Hepatocyte (in vitro differentiated cells): ENCODE data around the gene CMSS1. TPM values are rescaled to one million over a fixed set of nuclear protein-coding genes. Genes with fewer than 3 reads are reported as not detected.

ENCODE experiments used
- DNase-seq: peaks from one replicate; pipeline ENCODE4 v3.0.0-alpha.2; 2016; ENCODE audit warnings: low spot score
- H2AFZ ChIP-seq: fragments of 200-600 bp; sonication (generic); 2 replicates; pipeline ENCODE4 v1.6.0; 2016; ENCODE audit warnings: antibody characterized with exemption, mild to moderate bottlenecking
- H3K27ac ChIP-seq: fragments of 200-600 bp; sonication (generic); 2 replicates; pipeline ENCODE4 v1.5.1; 2016; ENCODE audit warnings: mild to moderate bottlenecking
- H3K27me3 ChIP-seq: fragments of 200-600 bp; sonication (generic); 2 replicates; pipeline ENCODE4 v1.6.1; 2016
- H3K36me3 ChIP-seq: fragments of 200-600 bp; sonication (generic); replicated peaks from 2 replicates; pipeline ENCODE4 v1.5.1; 2016; ENCODE audit warnings: low read depth; ENCODE audit not compliant: insufficient read depth
- H3K4me1 ChIP-seq: fragments of 200-600 bp; sonication (generic); 2 replicates; pipeline ENCODE4 v1.5.1; 2016; ENCODE audit warnings: mild to moderate bottlenecking, moderate library complexity; ENCODE audit not compliant: insufficient read depth
- H3K4me2 ChIP-seq: fragments of 200-600 bp; sonication (generic); 2 replicates; pipeline ENCODE4 v1.6.0; 2016
- H3K4me3 ChIP-seq: fragments of 200-600 bp; sonication (generic); 2 replicates; pipeline ENCODE4 v1.5.1; 2016; ENCODE audit warnings: mild to moderate bottlenecking
- H3K79me2 ChIP-seq: fragments of 200-600 bp; sonication (generic); 2 replicates; pipeline ENCODE4 v1.6.0; 2017; ENCODE audit warnings: mild to moderate bottlenecking
- H3K9me2 ChIP-seq: fragments of 200-600 bp; sonication (generic); replicated peaks from 2 replicates; pipeline ENCODE4 v1.6.0; 2017; ENCODE audit warnings: mild to moderate bottlenecking; ENCODE audit not compliant: insufficient read depth
- H3K9me3 ChIP-seq: fragments of 200-600 bp; sonication (generic); 2 replicates; pipeline ENCODE4 v1.5.1; 2016; ENCODE audit warnings: low read depth, mild to moderate bottlenecking
- H4K20me1 ChIP-seq: fragments of 200-600 bp; sonication (generic); 2 replicates; pipeline ENCODE4 v1.6.0; 2016; ENCODE audit warnings: mild to moderate bottlenecking; ENCODE audit not compliant: insufficient read depth, poor library complexity, severe bottlenecking
- CTCF ChIP-seq: fragments of 200-600 bp; sonication (generic); IDR thresholded peaks from 2 replicates; pipeline ENCODE4 v1.5.1; 2016; ENCODE audit warnings: antibody characterized with exemption, mild to moderate bottlenecking; ENCODE audit not compliant: poor library complexity
- EZH2 ChIP-seq: fragments of 200-600 bp; sonication (generic); IDR thresholded peaks from 2 replicates; pipeline ENCODE4 v1.6.1; 2016; ENCODE audit warnings: antibody characterized with exemption, mild to moderate bottlenecking, borderline replicate concordance
- EZH2phosphoT487 ChIP-seq: fragments of 200-600 bp; sonication (generic); IDR thresholded peaks from one replicate; pipeline ENCODE4 v1.6.1; 2018; ENCODE audit warnings: antibody characterized with exemption, mild to moderate bottlenecking, low read depth, moderate library complexity; ENCODE audit not compliant: unreplicated experiment, severe bottlenecking
- WGBS: methylation state at CpG from one replicate; pipeline ENCODE4 v1.1.6; 2016; ENCODE audit warnings: low lambda C conversion rate; ENCODE audit errors: missing lambda C conversion rate; 5-methylcytosine and 5-hydroxymethylcytosine counted together
- polyA plus RNA-seq: library from polyadenylated mRNA; unstranded; fragments of >200 nt; fragmentation: Nextera tagmentation; extraction: Ambion mirVana; gene quantifications from 2 replicates; pipeline ENCODE4 v1.2.1, GENCODE V29; 2016
- total RNA-seq: library from RNA; depleted of rRNA; stranded (reverse); fragments of >200 nt; gene quantifications from 2 replicates; pipeline ENCODE4 v1.2.3, GENCODE V29; 2014

Gene CMSS1
- total and polyA plus RNA-seq, 2 experiments from 2014 or later, result 11.8 to 17.0 TPM

DNA sequence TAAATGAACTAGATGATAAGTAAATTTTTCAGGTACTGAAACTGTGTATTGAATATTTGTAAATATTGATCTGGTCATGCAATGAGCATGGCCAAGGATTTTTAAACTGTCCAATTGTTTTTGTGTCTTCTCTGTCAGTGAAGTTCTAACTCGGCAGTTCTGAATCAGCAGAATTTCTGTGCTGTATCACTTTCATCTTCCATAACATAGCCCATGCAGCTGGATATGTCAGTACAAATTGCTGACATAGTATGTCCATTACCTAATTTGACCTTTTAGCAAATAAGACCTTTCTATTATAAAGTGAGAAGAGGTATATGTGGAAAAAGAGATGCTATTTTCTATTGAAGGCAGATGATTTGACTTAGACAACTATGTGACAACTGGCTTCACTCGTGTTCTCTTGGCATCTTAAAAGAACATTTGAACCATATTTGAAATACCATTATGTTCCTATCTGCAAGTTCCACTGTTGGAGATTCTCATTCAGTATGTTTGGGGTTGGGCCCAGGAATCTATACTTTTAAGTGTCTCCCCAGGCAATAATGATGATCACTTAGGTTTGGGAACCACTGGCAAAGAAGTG is 90.4 kb downstream of the CMSS1 start:
- H3K27me3 ChIP-seq, result no peaks in the 10 kb centered on the region
- no peak for DNase-seq
- H3K79me2 ChIP-seq, result no peaks in the 10 kb centered on the region
- 86% methylated on average over 2 of the region's 2 CpGs for WGBS
- no peaks in the 10 kb centered on the region for H4K20me1 ChIP-seq
- H3K4me3 ChIP-seq, result no peak overlapping the region
- no peak overlapping the region for H3K27ac ChIP-seq
- H2AFZ ChIP-seq, result no peak overlapping the region
- H3K9me2 ChIP-seq, result no peaks in the 10 kb centered on the region
- H3K9me3 ChIP-seq, result no peaks in the 10 kb centered on the region
- TF ChIP-seq EZH2 (no peak), CTCF (no peak), EZH2phosphoT487 (no peak)
- no peak overlapping the region for H3K4me2 ChIP-seq
- H3K36me3 ChIP-seq, result no peaks in the 10 kb centered on the region
- H3K4me1 ChIP-seq, result peaks cover 22% of the 10 kb centered on the region

GRCh38 chr3:99909714-99910495 is 92.2 kb downstream of the CMSS1 start:
- no peaks in the 10 kb centered on the region for H3K27me3 ChIP-seq
- no peak for TF ChIP-seq EZH2phosphoT487
- no peak for TF ChIP-seq CTCF
- no peak for TF ChIP-seq EZH2
- peak; percentile 28 for DNase-seq
- H4K20me1 ChIP-seq, result no peaks in the 10 kb centered on the region
- no peak overlapping the region for H2AFZ ChIP-seq
- no peak overlapping the region for H3K4me2 ChIP-seq
- 37% methylated on average over 3 of the region's 3 CpGs for WGBS
- no peaks in the 10 kb centered on the region for H3K9me3 ChIP-seq
- no peak overlapping the region for H3K4me3 ChIP-seq
- H3K27ac ChIP-seq, result peak overlapping the region; percentile 74
- H3K79me2 ChIP-seq, result no peaks in the 10 kb centered on the region
- H3K9me2 ChIP-seq, result no peaks in the 10 kb centered on the region
- no peaks in the 10 kb centered on the region for H3K36me3 ChIP-seq
- peaks cover 22% of the 10 kb centered on the region for H3K4me1 ChIP-seq

- Histone ChIP-seq H3K79me2 (no peaks in the 10 kb centered on the region), H4K20me1 (no peaks in the 10 kb centered on the region), H3K36me3 (no peaks in the 10 kb centered on the region), H3K9me2 (no peaks in the 10 kb centered on the region), H2AFZ (no peak overlapping the region), H3K4me1 (peaks cover 22% of the 10 kb centered on the region), H3K4me2 (no peak overlapping the region), H3K4me3 (no peak overlapping the region), H3K27me3 (no peaks in the 10 kb centered on the region), H3K9me3 (no peaks in the 10 kb centered on the region), H3K27ac (peak overlapping the region; percentile 74)
- WGBS, result 68% methylated on average over 4 of the region's 4 CpGs
- DNase-seq, result no peak
- TF ChIP-seq CTCF (no peak), EZH2 (no peak), EZH2phosphoT487 (no peak)
Measured at GRCh38 chr3:99910752-99911290, 93.2 kb downstream of the CMSS1 start.
